Breast epithelium (tissue), 4 donors: Measurements from ENCODE around the gene LRRC4C. TPM values are rescaled to one million over a fixed set of nuclear protein-coding genes. Genes with fewer than 3 reads are reported as not detected.

ENCODE experiments used
- DNase-seq, 2 donors: peaks; one replicate each; pipeline ENCODE4 v3.0.0-alpha.2; 2019; ENCODE audit warnings: low spot score in 2 of 2
- H3K27ac ChIP-seq, 2 donors: fragments of 200-600 bp; sonication (generic) in 1 of 2; one replicate each; pipeline ENCODE4 v1.5.1; 2016 to 2019; ENCODE audit warnings: mild to moderate bottlenecking in 1 of 2
- H3K27me3 ChIP-seq, 2 donors: fragments of 200-600 bp; sonication (generic) in 1 of 2; one replicate each; pipeline versions ENCODE4 v1.5.1 to v1.6.0; 2017 to 2019; ENCODE audit warnings: control low read depth in 1 of 2, mild to moderate bottlenecking in 1 of 2
- H3K36me3 ChIP-seq: fragments of 200-600 bp; one replicate; pipeline ENCODE4 v1.5.1; 2019
- H3K4me1 ChIP-seq, 2 donors: fragments of 200-600 bp; sonication (generic); one replicate each; pipeline ENCODE4 v1.5.1; 2016 to 2019; ENCODE audit warnings: control low read depth in 1 of 2
- H3K4me3 ChIP-seq, 3 donors: fragments of 200-600 bp; sonication (generic); 1 replicate in 2 of 3; 2 replicates in 1 of 3; pipeline ENCODE4 v1.5.1; 2016 to 2019; ENCODE audit warnings: mild to moderate bottlenecking in 3 of 3, moderate library complexity in 2 of 3
- H3K9me3 ChIP-seq, 2 donors: fragments of 200-600 bp; sonication (generic) in 1 of 2; one replicate each; pipeline ENCODE4 v1.5.1; 2016 to 2019; ENCODE audit warnings: control low read depth in 1 of 2
- POLR2A ChIP-seq: fragments of 450-650 bp; IDR thresholded peaks from one replicate; pipeline ENCODE4 v1.6.1; 2016; ENCODE audit warnings: antibody characterized with exemption, mild to moderate bottlenecking, moderate library complexity
- POLR2AphosphoS5 ChIP-seq, 3 donors: sonication (generic); formaldehyde crosslinking; IDR thresholded peaks; one replicate each; pipeline ENCODE4 v1.6.1; 2017; ENCODE audit warnings: antibody characterized with exemption in 3 of 3
- intact Hi-C: fragments of 100-400 bp; cut with DNase I; formaldehyde crosslinking; loops from one replicate; pipeline ENCODE4 v1.15.1; 2023; ENCODE audit warnings: low total_unique reads
- total RNA-seq, 3 donors: library from RNA; depleted of rRNA; stranded (reverse); fragments of >200 nt; gene quantifications; one replicate each; pipeline ENCODE4 v1.1.0, GENCODE V29; 2016
- TF ChIP-seq, protein P1 (sequence below), 3 donors: fragments of 450-650 bp; IDR thresholded peaks; one replicate each; pipeline ENCODE4 v1.5.1; 2016 to 2017; ENCODE audit warnings: antibody characterized with exemption in 3 of 3, mild to moderate bottlenecking in 3 of 3, moderate library complexity in 3 of 3

LRRC4C gene
- total RNA-seq, 3 donors from 2014 or later, result 2.9 to 15.4 (median 6.6) TPM

DNA sequence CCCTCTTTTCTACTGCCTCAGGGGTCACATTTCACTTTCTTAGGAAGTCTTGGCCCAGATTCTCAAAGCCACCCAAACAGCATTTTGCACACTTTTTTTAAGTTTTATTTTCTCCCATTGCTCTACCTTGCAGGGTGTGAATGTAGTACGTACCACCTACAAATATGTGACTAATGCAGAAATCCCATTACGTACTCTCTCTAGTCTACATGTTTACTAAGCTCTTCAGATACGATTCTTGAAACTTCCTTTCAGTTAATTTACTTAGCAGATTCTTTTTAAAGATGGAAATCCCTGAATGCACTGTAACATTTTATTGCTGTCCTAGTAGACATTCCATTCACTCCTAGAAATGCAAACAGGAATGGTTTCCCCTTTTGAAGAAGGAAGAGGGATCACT lies 61.3 kb downstream of the LRRC4C start:
- no peaks in the 10 kb centered on the region for H3K4me1 ChIP-seq
- DNase-seq, result no peak
- intact Hi-C loops, result no loop called here
- TF ChIP-seq POLR2A (no peak), POLR2AphosphoS5 (IDR thresholded peaks at IDR 0.05) (no peak)
- TF ChIP-seq, protein P1, sequence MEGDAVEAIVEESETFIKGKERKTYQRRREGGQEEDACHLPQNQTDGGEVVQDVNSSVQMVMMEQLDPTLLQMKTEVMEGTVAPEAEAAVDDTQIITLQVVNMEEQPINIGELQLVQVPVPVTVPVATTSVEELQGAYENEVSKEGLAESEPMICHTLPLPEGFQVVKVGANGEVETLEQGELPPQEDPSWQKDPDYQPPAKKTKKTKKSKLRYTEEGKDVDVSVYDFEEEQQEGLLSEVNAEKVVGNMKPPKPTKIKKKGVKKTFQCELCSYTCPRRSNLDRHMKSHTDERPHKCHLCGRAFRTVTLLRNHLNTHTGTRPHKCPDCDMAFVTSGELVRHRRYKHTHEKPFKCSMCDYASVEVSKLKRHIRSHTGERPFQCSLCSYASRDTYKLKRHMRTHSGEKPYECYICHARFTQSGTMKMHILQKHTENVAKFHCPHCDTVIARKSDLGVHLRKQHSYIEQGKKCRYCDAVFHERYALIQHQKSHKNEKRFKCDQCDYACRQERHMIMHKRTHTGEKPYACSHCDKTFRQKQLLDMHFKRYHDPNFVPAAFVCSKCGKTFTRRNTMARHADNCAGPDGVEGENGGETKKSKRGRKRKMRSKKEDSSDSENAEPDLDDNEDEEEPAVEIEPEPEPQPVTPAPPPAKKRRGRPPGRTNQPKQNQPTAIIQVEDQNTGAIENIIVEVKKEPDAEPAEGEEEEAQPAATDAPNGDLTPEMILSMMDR (IDR thresholded peaks at IDR 0.05), result no peak
- no peaks in the 10 kb centered on the region for H3K36me3 ChIP-seq
- H3K27ac ChIP-seq, result no peak overlapping the region
- no peaks in the 10 kb centered on the region for H3K27me3 ChIP-seq
- no peaks in the 10 kb centered on the region for H3K9me3 ChIP-seq
- H3K4me3 ChIP-seq, result no peak overlapping the region

DNA sequence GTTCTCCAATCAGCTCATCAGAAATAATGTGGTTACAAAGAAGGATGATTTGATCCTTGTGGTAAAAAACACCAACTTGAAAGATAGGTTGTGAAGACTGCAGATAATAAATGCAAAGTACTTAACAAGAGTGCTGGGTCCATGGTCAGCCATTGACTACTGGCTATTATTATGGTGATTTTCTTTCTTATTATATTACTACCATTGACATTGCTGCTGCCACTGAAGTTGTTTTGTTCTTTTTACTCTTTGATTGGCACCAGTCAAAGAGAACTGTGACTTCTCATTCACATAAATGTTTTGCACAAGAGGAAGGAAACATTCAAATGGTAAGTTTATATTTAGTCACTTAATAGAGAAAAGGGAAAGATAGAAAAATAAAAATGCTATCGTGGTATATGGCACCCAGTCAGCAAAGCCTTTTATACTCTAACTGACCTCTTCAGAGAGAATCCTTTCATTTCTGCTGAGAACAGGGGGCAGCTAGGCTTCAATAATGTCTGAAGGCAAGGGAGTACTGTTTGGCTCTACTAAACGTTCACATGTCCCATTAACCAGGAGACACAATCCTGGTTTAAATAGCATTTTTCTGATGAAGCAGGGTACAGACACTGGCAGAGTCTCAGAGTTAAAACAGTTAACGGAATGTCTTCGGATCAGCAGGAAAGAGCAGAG lies 64.8 kb downstream of the LRRC4C start:
- no peak overlapping the region for H3K27ac ChIP-seq
- no peaks in the 10 kb centered on the region for H3K27me3 ChIP-seq
- H3K36me3 ChIP-seq, result no peaks in the 10 kb centered on the region
- H3K4me3 ChIP-seq, result no peak overlapping the region
- no peak for DNase-seq
- TF ChIP-seq POLR2AphosphoS5 (IDR thresholded peaks at IDR 0.05) (no peak), POLR2A (no peak)
- TF ChIP-seq, protein P1 (IDR thresholded peaks at IDR 0.05), result no peak
- intact Hi-C loops, result no loop called here
- H3K9me3 ChIP-seq, result no peaks in the 10 kb centered on the region
- no peaks in the 10 kb centered on the region for H3K4me1 ChIP-seq

GRCh38 chr11:41392596-41392995 lies 66.9 kb downstream of the LRRC4C start:
- no peaks in the 10 kb centered on the region for H3K9me3 ChIP-seq
- TF ChIP-seq POLR2AphosphoS5 (IDR thresholded peaks at IDR 0.05) (no peak), POLR2A (no peak)
- TF ChIP-seq, protein P1 (IDR thresholded peaks at IDR 0.05), result no peak
- DNase-seq, result no peak
- no peaks in the 10 kb centered on the region for H3K27me3 ChIP-seq
- intact Hi-C loops, result no loop called here
- no peaks in the 10 kb centered on the region for H3K4me1 ChIP-seq
- H3K4me3 ChIP-seq, result no peak overlapping the region
- no peak overlapping the region for H3K27ac ChIP-seq
- H3K36me3 ChIP-seq, result no peaks in the 10 kb centered on the region

GRCh38 chr11:41389623-41390130 lies 69.8 kb downstream of the LRRC4C start:
- H3K9me3 ChIP-seq, result no peaks in the 10 kb centered on the region
- no peaks in the 10 kb centered on the region for H3K27me3 ChIP-seq
- DNase-seq, result no peak
- no peak overlapping the region for H3K27ac ChIP-seq
- intact Hi-C loops, result no loop called here
- H3K36me3 ChIP-seq, result no peaks in the 10 kb centered on the region
- no peaks in the 10 kb centered on the region for H3K4me1 ChIP-seq
- TF ChIP-seq POLR2A (no peak), POLR2AphosphoS5 (IDR thresholded peaks at IDR 0.05) (no peak)
- TF ChIP-seq, protein P1 (IDR thresholded peaks at IDR 0.05), result no peak
- H3K4me3 ChIP-seq, result no peak overlapping the region

- DNase-seq, result no peak
- H3K4me3 ChIP-seq, result no peak overlapping the region
- H3K36me3 ChIP-seq, result no peaks in the 10 kb centered on the region
- intact Hi-C loops, result no loop called here
- H3K27ac ChIP-seq, result no peak overlapping the region
- no peaks in the 10 kb centered on the region for H3K9me3 ChIP-seq
- TF ChIP-seq POLR2A (no peak), POLR2AphosphoS5 (IDR thresholded peaks at IDR 0.05) (no peak)
- TF ChIP-seq, protein P1 (IDR thresholded peaks at IDR 0.05), result no peak
- no peaks in the 10 kb centered on the region for H3K27me3 ChIP-seq
- no peaks in the 10 kb centered on the region for H3K4me1 ChIP-seq
Measured at GRCh38 chr11:41384329-41384728, 75.1 kb downstream of the LRRC4C start.
